22Rv1 (cell line): ENCODE measurements around the gene PTK6.

ENCODE experiments used
- H3K27ac ChIP-seq: fragments of 450-650 bp; 2 replicates; pipeline ENCODE4 v1.5.1; 2017
- ZFX ChIP-seq: fragments of 450-650 bp; IDR thresholded peaks from 2 replicates; pipeline ENCODE4 v1.6.1; 2017; ENCODE audit warnings: antibody characterized with exemption, borderline replicate concordance
- TF ChIP-seq, protein P1 (sequence below): fragments of 450-650 bp; IDR thresholded peaks from 2 replicates; pipeline ENCODE4 v1.5.1; 2017; ENCODE audit warnings: mild to moderate bottlenecking

The PTK6 gene

GRCh38 chr20:63529180-63529860 lies 7.9 kb downstream of the PTK6 start:
- no peak for TF ChIP-seq ZFX
- TF ChIP-seq, protein P1, sequence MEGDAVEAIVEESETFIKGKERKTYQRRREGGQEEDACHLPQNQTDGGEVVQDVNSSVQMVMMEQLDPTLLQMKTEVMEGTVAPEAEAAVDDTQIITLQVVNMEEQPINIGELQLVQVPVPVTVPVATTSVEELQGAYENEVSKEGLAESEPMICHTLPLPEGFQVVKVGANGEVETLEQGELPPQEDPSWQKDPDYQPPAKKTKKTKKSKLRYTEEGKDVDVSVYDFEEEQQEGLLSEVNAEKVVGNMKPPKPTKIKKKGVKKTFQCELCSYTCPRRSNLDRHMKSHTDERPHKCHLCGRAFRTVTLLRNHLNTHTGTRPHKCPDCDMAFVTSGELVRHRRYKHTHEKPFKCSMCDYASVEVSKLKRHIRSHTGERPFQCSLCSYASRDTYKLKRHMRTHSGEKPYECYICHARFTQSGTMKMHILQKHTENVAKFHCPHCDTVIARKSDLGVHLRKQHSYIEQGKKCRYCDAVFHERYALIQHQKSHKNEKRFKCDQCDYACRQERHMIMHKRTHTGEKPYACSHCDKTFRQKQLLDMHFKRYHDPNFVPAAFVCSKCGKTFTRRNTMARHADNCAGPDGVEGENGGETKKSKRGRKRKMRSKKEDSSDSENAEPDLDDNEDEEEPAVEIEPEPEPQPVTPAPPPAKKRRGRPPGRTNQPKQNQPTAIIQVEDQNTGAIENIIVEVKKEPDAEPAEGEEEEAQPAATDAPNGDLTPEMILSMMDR = no peak
- H3K27ac ChIP-seq = no peak overlapping the region

GRCh38 chr20:63527184-63527583 lies 10.0 kb downstream of the PTK6 start:
- no peak overlapping the region for H3K27ac ChIP-seq
- TF ChIP-seq, protein P1 = no peak
- TF ChIP-seq ZFX = no peak

GRCh38 chr20:63525971-63526370 lies 11.2 kb downstream of the PTK6 start:
- H3K27ac ChIP-seq = no peak overlapping the region
- TF ChIP-seq ZFX = no peak
- TF ChIP-seq, protein P1 = no peak

DNA sequence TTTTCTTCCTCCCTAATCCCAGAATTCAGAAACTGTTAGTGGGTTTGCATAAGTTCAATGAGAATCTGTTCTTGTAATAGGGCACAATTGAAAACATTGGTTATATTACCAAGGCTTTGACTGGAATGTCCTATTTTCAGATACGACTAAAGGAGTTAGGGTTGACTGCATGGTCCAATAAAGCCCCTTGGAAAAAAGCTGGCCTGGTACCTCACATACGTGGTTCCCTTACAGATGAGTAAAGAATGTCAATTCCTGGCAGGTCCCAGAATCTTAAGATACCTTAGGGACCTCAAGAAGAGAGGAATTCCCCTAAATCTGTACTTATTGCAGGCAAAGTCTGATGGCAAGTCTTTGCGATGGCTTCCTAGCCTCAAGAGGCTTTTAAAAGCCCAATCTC lies 12.0 kb downstream of the PTK6 start:
- H3K27ac ChIP-seq = peak overlapping the region; percentile 29
- no peak for TF ChIP-seq ZFX
- TF ChIP-seq, protein P1 = no peak

DNA sequence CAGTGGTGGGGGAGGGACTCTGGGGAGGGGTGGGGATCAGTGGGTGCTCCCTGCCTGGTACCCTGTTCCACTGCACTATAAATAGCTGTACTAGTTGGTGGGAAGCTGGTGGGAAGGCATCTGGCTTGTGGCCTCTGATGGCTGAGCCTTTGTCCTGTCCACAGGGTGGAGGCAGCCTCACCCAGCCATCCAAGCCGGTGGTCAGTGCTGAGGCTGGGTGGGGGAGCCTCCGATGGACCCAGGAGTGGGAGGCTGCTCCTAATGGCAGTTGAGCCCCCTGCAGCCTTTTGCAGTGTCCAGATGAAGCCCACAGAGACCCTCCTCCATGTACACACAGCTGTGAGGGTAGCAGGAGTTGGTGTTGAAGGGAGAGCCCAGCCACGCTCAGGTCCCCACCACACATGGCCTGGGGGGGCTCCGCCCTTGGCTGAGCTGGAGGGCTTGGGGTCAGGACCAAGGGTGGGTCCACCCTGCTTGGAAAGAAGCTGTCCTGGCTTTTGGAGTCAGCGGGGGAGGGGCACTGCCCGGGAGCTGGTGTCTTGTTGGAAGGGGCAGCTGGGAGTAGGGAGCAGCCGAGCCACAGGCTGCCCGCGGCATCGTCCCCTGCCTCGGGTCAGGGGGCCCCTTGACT lies 14.1 kb downstream of the PTK6 start:
- no peak for TF ChIP-seq ZFX
- TF ChIP-seq, protein P1 = no peak
- H3K27ac ChIP-seq = no peak overlapping the region

DNA sequence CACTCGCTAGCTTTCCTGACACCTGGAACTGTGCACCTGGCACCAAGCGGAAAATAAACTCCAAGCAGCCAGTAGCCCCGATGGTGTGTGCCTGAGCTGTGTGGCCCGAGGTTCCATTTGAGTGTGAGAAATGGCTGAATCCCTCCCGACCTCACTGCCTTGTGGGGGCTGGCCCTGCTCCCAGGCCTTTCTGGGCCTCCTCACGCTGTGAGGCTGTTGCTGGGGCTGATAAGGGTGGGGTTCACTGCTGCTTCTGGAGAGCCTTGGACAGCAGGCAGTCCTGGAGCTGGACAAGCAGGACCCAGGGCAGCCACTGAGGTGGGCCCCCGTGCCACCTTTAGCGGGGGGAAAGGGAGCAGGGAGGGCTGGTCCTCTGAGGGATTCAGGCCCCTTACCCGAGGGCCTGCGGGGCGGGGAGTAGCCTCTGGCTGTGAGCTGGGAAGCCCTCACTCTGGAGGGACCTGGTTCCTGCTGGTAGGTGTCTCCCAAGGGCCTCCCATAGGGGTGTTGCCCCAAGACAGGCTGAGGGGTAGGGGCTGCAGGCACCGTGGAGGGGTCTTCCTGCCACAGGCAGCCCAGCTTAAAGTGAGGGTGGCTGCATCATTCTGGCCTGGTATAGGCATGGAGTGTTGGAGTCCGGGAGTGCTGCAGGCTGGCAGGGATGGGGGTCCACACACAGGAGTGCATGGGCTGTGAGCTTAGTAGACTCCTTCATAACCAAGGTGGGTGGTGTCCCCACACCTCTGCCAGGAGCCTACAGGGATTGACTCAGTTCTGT lies 14.9 kb downstream of the PTK6 start:
- TF ChIP-seq ZFX = no peak
- TF ChIP-seq, protein P1 = no peak
- no peak overlapping the region for H3K27ac ChIP-seq

- TF ChIP-seq, protein P1 = no peak
- no peak for TF ChIP-seq ZFX
- H3K27ac ChIP-seq = peak overlapping the region; percentile 92
These were observed 15.6 kb downstream of the PTK6 start for GRCh38 chr20:63521602-63522001.
